Measurements from ENCODE around the gene ABHD14A.

GRCh38 chr3:51958603-51959521 lies 16.0 kb upstream of the ABHD14A start:
- TF ChIP-seq CTCF (IDR thresholded peaks at IDR 0.05) (no peak), POLR2A (IDR thresholded peaks at IDR 0.05) (no peak)
